Neural cell (in vitro differentiated cells): ENCODE measurements around the gene MIS18BP1. TPM values are rescaled to one million over a fixed set of nuclear protein-coding genes. Genes with fewer than 3 reads are reported as not detected.

Experiments
- H2AFZ ChIP-seq: fragments of 200-600, 300-800 bp; sonication (generic), shearing (Covaris generic); 2 replicates; pipeline ENCODE4 v1.6.0; 2014; ENCODE audit warnings: low read depth, mild to moderate bottlenecking, antibody characterized with exemption, low read length, moderate library complexity
- H3F3A ChIP-seq: fragments of 200-600 bp; shearing (Covaris generic); 2 replicates; pipeline ENCODE4 v1.6.1; 2016; ENCODE audit warnings: mild to moderate bottlenecking, moderate library complexity, mixed read lengths, antibody characterized with exemption, low read length; ENCODE audit not compliant: insufficient read depth, poor library complexity, severe bottlenecking
- H3K27ac ChIP-seq: fragments of 200-600, 300-800 bp; sonication (generic), shearing (Covaris generic); 2 replicates; pipeline ENCODE4 v1.5.1; 2014; ENCODE audit warnings: mild to moderate bottlenecking, low read length, moderate library complexity
- H3K27me3 ChIP-seq: fragments of 300-800, 200-600 bp; sonication (generic), shearing (Covaris generic); 2 replicates; pipeline ENCODE4 v1.6.0; 2014; ENCODE audit warnings: mild to moderate bottlenecking, low read depth, low read length, moderate library complexity; ENCODE audit not compliant: insufficient read depth
- H3K36me3 ChIP-seq: fragments of 300-800, 200-600 bp; sonication (generic), shearing (Covaris generic); 2 replicates; pipeline ENCODE4 v1.5.1; 2014; ENCODE audit warnings: mild to moderate bottlenecking, antibody characterized with exemption, low read length, moderate library complexity; ENCODE audit not compliant: insufficient read depth
- H3K4me2 ChIP-seq: fragments of 300-800, 200-600 bp; sonication (generic), shearing (Covaris generic); 2 replicates; pipeline ENCODE4 v1.6.0; 2014; ENCODE audit warnings: mild to moderate bottlenecking, low read length
- H3K4me3 ChIP-seq: fragments of 300-800, 200-600 bp; sonication (generic), shearing (Covaris generic); 2 replicates; pipeline ENCODE4 v1.5.1; 2014; ENCODE audit warnings: mild to moderate bottlenecking, low read length, moderate library complexity
- H3K79me2 ChIP-seq: fragments of 200-600 bp; shearing (Covaris generic); replicated peaks from 2 replicates; pipeline ENCODE4 v1.6.0; 2014; ENCODE audit warnings: mild to moderate bottlenecking, low read length, moderate library complexity; ENCODE audit not compliant: insufficient read depth
- H3K9ac ChIP-seq: fragments of 300-800, 200-600 bp; sonication (generic), shearing (Covaris generic); 2 replicates; pipeline ENCODE4 v1.6.1; 2016; ENCODE audit warnings: mild to moderate bottlenecking, low read length, mixed read lengths
- H3K9me2 ChIP-seq: fragments of 200-600 bp; shearing (Covaris generic); 2 replicates; pipeline ENCODE4 v1.6.1; 2016; ENCODE audit warnings: mild to moderate bottlenecking, low read length, mixed read lengths; ENCODE audit not compliant: insufficient read depth
- H3K9me3 ChIP-seq: fragments of 200-600, 300-800 bp; sonication (generic), shearing (Covaris generic); 2 replicates; pipeline ENCODE4 v1.6.1; 2016; ENCODE audit warnings: mild to moderate bottlenecking, mixed run types, low read length, moderate library complexity, mixed read lengths
- H4K20me1 ChIP-seq: fragments of 200-600 bp; shearing (Covaris generic); 2 replicates; pipeline ENCODE4 v1.6.1; 2016; ENCODE audit warnings: mild to moderate bottlenecking, mixed run types; ENCODE audit not compliant: insufficient read depth
- CTCF ChIP-seq: fragments of 450-650 bp; IDR thresholded peaks from 2 replicates; pipeline ENCODE4 v1.5.1; 2014; ENCODE audit warnings: antibody characterized with exemption, mild to moderate bottlenecking, moderate library complexity; ENCODE audit not compliant: poor library complexity, severe bottlenecking
- EP300 ChIP-seq: fragments of 450-650 bp; conservative IDR thresholded peaks from 2 replicates; pipeline ENCODE4 v1.6.1; 2014; ENCODE audit warnings: antibody characterized with exemption, mild to moderate bottlenecking, moderate library complexity; ENCODE audit not compliant: poor library complexity, severe bottlenecking
- EZH2 ChIP-seq: fragments of 200-600, 300-800 bp; shearing (Covaris generic), sonication (generic); IDR thresholded peaks from 2 replicates; pipeline ENCODE4 v1.6.1; 2014; ENCODE audit warnings: antibody characterized with exemption, low read length, borderline replicate concordance, mild to moderate bottlenecking; ENCODE audit not compliant: insufficient read depth, poor library complexity, severe bottlenecking
- MXI1 ChIP-seq: fragments of 450-650 bp; conservative IDR thresholded peaks from 2 replicates; pipeline ENCODE4 v1.6.1; 2014; ENCODE audit warnings: antibody characterized with exemption, mild to moderate bottlenecking; ENCODE audit not compliant: poor library complexity, severe bottlenecking
- POLR2AphosphoS5 ChIP-seq: IDR thresholded peaks from 2 replicates; pipeline ENCODE4 v1.6.1; 2012
- RAD21 ChIP-seq: fragments of 450-650 bp; conservative IDR thresholded peaks from 2 replicates; pipeline ENCODE4 v1.6.1; 2014; ENCODE audit warnings: antibody characterized with exemption, mild to moderate bottlenecking, moderate library complexity
- REST ChIP-seq: IDR thresholded peaks from 2 replicates; pipeline ENCODE4 v1.6.1; 2012; ENCODE audit warnings: borderline replicate concordance
- SMC3 ChIP-seq: fragments of 450-650 bp; conservative IDR thresholded peaks from 2 replicates; pipeline ENCODE4 v1.6.1; 2014; ENCODE audit warnings: antibody characterized with exemption, mild to moderate bottlenecking, moderate library complexity; ENCODE audit not compliant: poor library complexity
- TAF1 ChIP-seq: IDR thresholded peaks from 2 replicates; pipeline ENCODE4 v1.6.1; 2012; ENCODE audit warnings: low read depth
- polyA plus RNA-seq: library from polyadenylated mRNA; depleted of rRNA; stranded (reverse); fragments of >200 nt; gene quantifications from 2 replicates; pipeline ENCODE4 v1.2.3, GENCODE V29; 2014

The MIS18BP1 gene
- polyA plus RNA-seq, 1 donor from 2014 or later, result 1.2 TPM

GRCh38 chr14:45271858-45272537, 19.0 kb upstream of the MIS18BP1 start:
- Histone ChIP-seq H3K4me2 (no peak overlapping the region), H3K36me3 (no peaks in the 10 kb centered on the region), H3K79me2 (no peaks in the 10 kb centered on the region), H3K27ac (no peak overlapping the region), H3K4me3 (no peak overlapping the region), H2AFZ (no peak overlapping the region), H3K9ac (no peak overlapping the region), H4K20me1 (no peaks in the 10 kb centered on the region), H3K27me3 (no peaks in the 10 kb centered on the region), H3F3A (no peaks in the 10 kb centered on the region), H3K9me3 (no peaks in the 10 kb centered on the region), H3K9me2 (no peaks in the 10 kb centered on the region)
- no peak for TF ChIP-seq MXI1
- TF ChIP-seq SMC3, result no peak
- no peak for TF ChIP-seq TAF1

- no peak overlapping the region for H3K27ac ChIP-seq
- no peaks in the 10 kb centered on the region for H3K9me3 ChIP-seq
- no peak overlapping the region for H3K4me3 ChIP-seq
- H4K20me1 ChIP-seq, result no peaks in the 10 kb centered on the region
- no peak overlapping the region for H3K9ac ChIP-seq
- H2AFZ ChIP-seq, result no peak overlapping the region
- H3K27me3 ChIP-seq, result no peaks in the 10 kb centered on the region
- no peak overlapping the region for H3K4me2 ChIP-seq
- no peaks in the 10 kb centered on the region for H3F3A ChIP-seq
- TF ChIP-seq EZH2 (no peak), RAD21 (no peak), POLR2AphosphoS5 (no peak), CTCF (no peak), REST (no peak), MXI1 (no peak), EP300 (no peak), TAF1 (no peak), SMC3 (no peak)
- no peaks in the 10 kb centered on the region for H3K9me2 ChIP-seq
- H3K79me2 ChIP-seq, result no peaks in the 10 kb centered on the region
- H3K36me3 ChIP-seq, result no peaks in the 10 kb centered on the region
These were observed 17.0 kb upstream of the MIS18BP1 start for GRCh38 chr14:45270031-45270430.
